HG03280 (cell line): ENCODE results near the gene PADI1.

ENCODE experiments used
- ATAC-seq: cut with Tn5 transposase; IDR thresholded peaks from one replicate; pipeline ENCODE4 v1.9.1; 2021; ENCODE audit warnings: mild to moderate bottlenecking, moderate library complexity; ENCODE audit not compliant: unreplicated experiment

The PADI1 gene

GRCh38 chr1:17293681-17294425, 88.9 kb downstream of the PADI1 start:
- no peak for ATAC-seq

GRCh38 chr1:17295292-17295691, 90.4 kb downstream of the PADI1 start:
- ATAC-seq, result no peak
